H1 (cell line): ENCODE measurements around the gene INKA2. TPM values are rescaled to one million over a fixed set of nuclear protein-coding genes. Genes with fewer than 3 reads are reported as not detected.

Source experiments
- CTCF ChIA-PET: fragments of 300-600 bp; sonication (Branson Sonifier 250); formaldehyde crosslinking; loops from one replicate; lab custom pipeline; 2021; ENCODE audit not compliant: partially characterized antibody; lab: Charles Lee
- POLR2A ChIA-PET: fragments of 300-600 bp; sonication (Branson Sonifier 250); formaldehyde crosslinking; loops from one replicate; lab custom pipeline; 2021; ENCODE audit warnings: inconsistent platforms; ENCODE audit not compliant: partially characterized antibody; lab: Charles Lee
- DNase-seq, 2 experiments: peaks; one replicate each; pipeline versions ENCODE4 v3.0.0 to v3.0.0-alpha.2; 2010 to 2022; ENCODE audit warnings: low spot score in 2 of 2, low read depth in 1 of 2, mixed read lengths in 1 of 2
- FAIRE-seq: peaks from 2 replicates; lab custom pipeline; 2011; peaks lifted over from hg19 to GRCh38; lab: Jason Lieb, UNC
- H2AFZ ChIP-seq: 2 replicates; pipeline ENCODE4 v1.8.1; 2012; ENCODE audit warnings: low read length, inconsistent platforms
- H2AK5ac ChIP-seq: 2 replicates; pipeline ENCODE4 v1.6.1; 2013; ENCODE audit warnings: low read depth, low read length
- H2BK120ac ChIP-seq: replicated peaks from 2 replicates; pipeline ENCODE3; 2013; ENCODE audit warnings: low read depth, low read length, inconsistent platforms
- H2BK12ac ChIP-seq: 2 replicates; pipeline ENCODE4 v1.6.1; 2013; ENCODE audit warnings: low read depth, low read length
- H2BK15ac ChIP-seq: 2 replicates; pipeline ENCODE4 v1.6.1; 2013; ENCODE audit warnings: low read length
- H2BK20ac ChIP-seq: 2 replicates; pipeline ENCODE4 v1.6.1; 2013; ENCODE audit warnings: low read length
- H2BK5ac ChIP-seq: 2 replicates; pipeline ENCODE4 v1.6.1; 2013; ENCODE audit warnings: low read depth, low read length
- H3K14ac ChIP-seq: 2 replicates; pipeline ENCODE4 v1.6.1; 2013; ENCODE audit warnings: inconsistent platforms; ENCODE audit not compliant: insufficient read length
- H3K18ac ChIP-seq: 2 replicates; pipeline ENCODE4 v1.6.1; 2013; ENCODE audit warnings: low read length; ENCODE audit errors: extremely low read depth
- H3K23ac ChIP-seq: 2 replicates; pipeline ENCODE4 v1.6.1; 2013; ENCODE audit warnings: inconsistent platforms; ENCODE audit not compliant: insufficient read length
- H3K23me2 ChIP-seq: 2 replicates; pipeline ENCODE4 v1.6.1; 2013; ENCODE audit warnings: low read depth, low read length
- H3K27ac ChIP-seq: 2 replicates; pipeline ENCODE4 v1.6.1; 2011; ENCODE audit warnings: low read depth, low read length, inconsistent platforms
- H3K27me3 ChIP-seq, 4 experiments: replicated peaks in 1 of 4; 1 replicate in 1 of 4; 2 replicates in 3 of 4; pipeline versions ENCODE4 v1.6.1 to v1.8.1; 2011 to 2013; ENCODE audit warnings: low read length in 3 of 4, mild to moderate bottlenecking in 3 of 4, inconsistent platforms in 2 of 4, mixed read lengths in 2 of 4, moderate library complexity in 1 of 4; ENCODE audit not compliant: control insufficient read depth in 3 of 4, insufficient read depth in 3 of 4; ENCODE audit errors: extremely low read depth in 1 of 4
- H3K36me3 ChIP-seq, 4 experiments: 2 replicates each; pipeline versions ENCODE4 v1.6.1 to v1.8.1; 2011 to 2013; ENCODE audit warnings: mild to moderate bottlenecking in 4 of 4, low read length in 3 of 4, moderate library complexity in 2 of 4, control low read depth in 1 of 4, inconsistent platforms in 1 of 4; ENCODE audit not compliant: insufficient read depth in 4 of 4, control insufficient read depth in 2 of 4
- H3K4ac ChIP-seq: replicated peaks from 2 replicates; pipeline ENCODE3; 2013; ENCODE audit warnings: low read length, low read depth, mixed read lengths, inconsistent platforms; ENCODE audit not compliant: insufficient read length
- H3K4me1 ChIP-seq, 4 experiments: replicated peaks in 1 of 4; 1 replicate in 1 of 4; 2 replicates in 3 of 4; pipeline versions ENCODE4 v1.6.1 to v1.8.1; 2011 to 2013; ENCODE audit warnings: low read length in 3 of 4, inconsistent platforms in 2 of 4, mixed read lengths in 1 of 4; ENCODE audit not compliant: insufficient read depth in 4 of 4, control insufficient read depth in 3 of 4
- H3K4me2 ChIP-seq, 2 experiments: 2 replicates each; pipeline versions ENCODE4 v1.6.1 to v1.8.1; 2011 to 2013; ENCODE audit warnings: low read depth in 2 of 2, low read length in 2 of 2, control low read depth in 1 of 2, inconsistent platforms in 1 of 2, mild to moderate bottlenecking in 1 of 2; ENCODE audit not compliant: insufficient read depth in 1 of 2
- H3K4me3 ChIP-seq, 4 experiments: fragments of 200-600, 300-600 bp in 1 of 4; sonication (generic), shearing (Covaris generic), sonication (Bioruptor Twin) in 1 of 4; 2 replicates each; pipeline versions ENCODE4 v1.5.1 to v1.8.1; 2011 to 2016; ENCODE audit warnings: low read length in 4 of 4, low read depth in 3 of 4, control low read depth in 2 of 4, inconsistent platforms in 2 of 4, mild to moderate bottlenecking in 2 of 4, mixed read lengths in 1 of 4, moderate library complexity in 1 of 4; ENCODE audit not compliant: insufficient read depth in 2 of 4; ENCODE audit errors: extremely low read depth in 1 of 4
- H3K56ac ChIP-seq: replicated peaks from 2 replicates; pipeline ENCODE3; 2013; ENCODE audit warnings: low read depth, mild to moderate bottlenecking, mixed read lengths, low read length, inconsistent platforms; ENCODE audit not compliant: insufficient read length
- H3K79me1 ChIP-seq: 2 replicates; pipeline ENCODE4 v1.6.1; 2013; ENCODE audit warnings: low read depth, low read length, control low read depth
- H3K79me2 ChIP-seq, 2 experiments: 2 replicates each; pipeline versions ENCODE4 v1.6.1 to v1.8.1; 2012 to 2013; ENCODE audit warnings: low read length in 2 of 2, mild to moderate bottlenecking in 2 of 2, inconsistent platforms in 1 of 2; ENCODE audit not compliant: insufficient read depth in 2 of 2, control insufficient read depth in 1 of 2
- H3K9ac ChIP-seq, 4 experiments: replicated peaks in 1 of 4; 1 replicate in 1 of 4; 2 replicates in 3 of 4; pipeline versions ENCODE4 v1.6.1 to v1.8.1; 2011 to 2013; ENCODE audit warnings: low read depth in 3 of 4, low read length in 3 of 4, control low read depth in 2 of 4, mild to moderate bottlenecking in 2 of 4, moderate library complexity in 2 of 4, inconsistent platforms in 1 of 4; ENCODE audit errors: extremely low read depth in 1 of 4
- H3K9me3 ChIP-seq, 2 experiments: 2 replicates each; pipeline versions ENCODE4 v1.6.1 to v1.8.1; 2012 to 2013; ENCODE audit warnings: mild to moderate bottlenecking in 2 of 2, moderate library complexity in 2 of 2, control low read depth in 1 of 2, inconsistent platforms in 1 of 2, low read depth in 1 of 2, low read length in 1 of 2, mixed read lengths in 1 of 2; ENCODE audit not compliant: insufficient read depth in 2 of 2
- H4K20me1 ChIP-seq, 2 experiments: replicated peaks in 1 of 2; 2 replicates each; pipeline versions ENCODE3 to v1.8.1; 2011 to 2013; ENCODE audit warnings: inconsistent platforms in 2 of 2, low read length in 2 of 2, mild to moderate bottlenecking in 1 of 2; ENCODE audit not compliant: insufficient read depth in 2 of 2, control insufficient read depth in 1 of 2
- H4K5ac ChIP-seq: 2 replicates; pipeline ENCODE4 v1.6.1; 2013; ENCODE audit warnings: low read length, low read depth, mixed read lengths, inconsistent platforms; ENCODE audit not compliant: insufficient read length
- H4K8ac ChIP-seq: 2 replicates; pipeline ENCODE4 v1.8.0; 2013; ENCODE audit warnings: mild to moderate bottlenecking, moderate library complexity, low read length, inconsistent platforms; ENCODE audit not compliant: insufficient read depth; ENCODE audit errors: extremely low read depth
- H4K91ac ChIP-seq: replicated peaks from 2 replicates; pipeline ENCODE3; 2013; ENCODE audit warnings: low read length, mixed read lengths, inconsistent platforms; ENCODE audit not compliant: insufficient read length
- ASH2L ChIP-seq: fragments of 200-600, 300-600 bp; sonication (generic); IDR thresholded peaks from one replicate; pipeline ENCODE4 v1.7.1; 2017; ENCODE audit warnings: low read length
- BCL11A ChIP-seq, 2 experiments: IDR thresholded peaks; one replicate each; pipeline ENCODE4 v1.6.1; 2011; ENCODE audit warnings: low read depth in 2 of 2, low read length in 2 of 2, mild to moderate bottlenecking in 2 of 2
- FOSL1 ChIP-seq: IDR thresholded peaks from 2 replicates; pipeline ENCODE4 v1.6.1; 2011; ENCODE audit warnings: mild to moderate bottlenecking, low read depth, low read length, moderate library complexity; ENCODE audit not compliant: insufficient read depth
- HDAC2 ChIP-seq, 2 experiments: fragments of 300-600 bp in 1 of 2; sonication (generic) in 1 of 2; IDR thresholded peaks; 2 replicates each; pipeline ENCODE4 v1.6.1; 2011 to 2012; ENCODE audit warnings: low read depth in 2 of 2, low read length in 2 of 2, mild to moderate bottlenecking in 2 of 2, moderate library complexity in 2 of 2, borderline replicate concordance in 1 of 2, inconsistent platforms in 1 of 2
- KDM1A ChIP-seq: fragments of 200-600, 300-600 bp; sonication (generic); IDR thresholded peaks from 2 replicates; pipeline ENCODE4 v1.7.1; 2016; ENCODE audit warnings: mild to moderate bottlenecking, low read length, borderline replicate concordance
- SUZ12 ChIP-seq: fragments of 200-600 bp; sonication (generic); IDR thresholded peaks from 2 replicates; pipeline ENCODE4 v1.6.1; 2012; ENCODE audit warnings: mild to moderate bottlenecking, inconsistent platforms, low read length, moderate library complexity, mixed read lengths
- WGBS, 2 experiments: shearing (Covaris generic) in 1 of 2; methylation state at CpG; one replicate each; pipeline versions ENCODE4 v1.1.6 to v1.1.7; 2013 to 2015; ENCODE audit warnings: low lambda C conversion rate in 2 of 2, mixed read lengths in 2 of 2, inconsistent platforms in 1 of 2, low coverage in 1 of 2, missing lambda C conversion rate in 1 of 2; ENCODE audit not compliant: insufficient replicate concordance in 2 of 2, insufficient coverage in 1 of 2, insufficient read length in 1 of 2; ENCODE audit errors: extremely low coverage in 1 of 2, missing lambda C conversion rate in 1 of 2; 5-methylcytosine and 5-hydroxymethylcytosine counted together
- polyA plus RNA-seq, 7 experiments: library from polyadenylated mRNA; depleted of rRNA in 3 of 7; stranded (reverse) in 5 of 7; unstranded in 2 of 7; fragments of >200 nt in 5 of 7; fragments of 200-250 nt in 2 of 7; gene quantifications; 1 replicate in 5 of 7; 2 replicates in 1 of 7; 4 replicates in 1 of 7; pipeline versions ENCODE4 v1.2.1 to v1.2.3, GENCODE V29; 2011 to 2013; ENCODE audit warnings: missing spikeins in 2 of 7, mixed read lengths in 2 of 7
- total RNA-seq: library from RNA; stranded (reverse); fragmentation: NEBNext Ultra II Directional; extraction: Animal tissue kit (Norgen Biotek cat#: 25700); gene quantifications from 2 replicates; pipeline ENCODE4 v1.2.1, GENCODE V29; 2021

INKA2 gene
- total and polyA plus RNA-seq, 2 of the 8 experiments (the other 6 are each of a cell fraction or from before 2014, with no cell fraction given): 4.2 to 11.5 TPM

DNA sequence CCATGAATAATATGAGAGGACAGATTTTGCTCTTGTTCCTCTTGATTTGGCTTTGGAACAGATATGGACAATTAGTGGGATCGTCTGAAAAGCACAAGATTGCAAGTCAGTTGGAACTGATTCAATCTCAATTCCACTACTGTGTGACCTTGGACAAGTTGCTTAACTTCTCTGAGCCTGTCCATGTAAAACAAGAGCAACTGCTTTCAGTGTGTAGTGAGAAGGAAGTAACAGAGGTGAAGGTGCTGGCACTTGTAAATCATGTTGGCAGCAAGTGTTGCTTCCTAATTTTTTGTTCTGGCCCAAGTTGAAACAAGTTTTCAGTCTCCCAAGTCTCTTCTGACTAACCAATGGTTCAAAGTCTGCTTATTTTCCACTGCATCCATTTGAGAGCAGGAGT lies 15.3 kb downstream of the INKA2 start:
- no peak overlapping the region for H2AK5ac ChIP-seq
- H2BK12ac ChIP-seq: no peak overlapping the region
- H3K9ac ChIP-seq: no peak overlapping the region
- H4K91ac ChIP-seq: no peak overlapping the region
- H3K9me3 ChIP-seq: no peaks in the 10 kb centered on the region
- no peak overlapping the region for H3K4ac ChIP-seq
- POLR2A ChIA-PET: interaction anchor here (2.5 to 18.0 kb wide), 2 partner anchors 13 to 31 kb away, joined by 7 to 343 read pairs; partner anchors contain the start of genes DDX20 and INKA2
- DNase-seq: no peak
- no peak overlapping the region for H2BK15ac ChIP-seq
- no peak overlapping the region for H4K8ac ChIP-seq
- no peak overlapping the region for H3K18ac ChIP-seq
- H3K56ac ChIP-seq: no peak overlapping the region
- no peak overlapping the region for H2BK20ac ChIP-seq
- H3K4me3 ChIP-seq: no peak overlapping the region
- no peak overlapping the region for H3K27ac ChIP-seq
- H3K4me2 ChIP-seq: no peak overlapping the region
- H2AFZ ChIP-seq: no peak overlapping the region
- no peaks in the 10 kb centered on the region; a peak in 1 of 7 replicates for H3K27me3 ChIP-seq
- H3K14ac ChIP-seq: no peak overlapping the region
- peaks cover 0 to 5% of the 10 kb centered on the region in 2 experiments for H4K20me1 ChIP-seq
- peaks cover 2 to 21% (median 14%) of the 10 kb centered on the region in 4 experiments for H3K4me1 ChIP-seq
- H3K36me3 ChIP-seq: peaks cover 0 to 3% (median 0%) of the 10 kb centered on the region in 4 experiments; a peak in 3 of 8 replicates
- no peak overlapping the region for H2BK120ac ChIP-seq
- H3K79me1 ChIP-seq: peaks cover 1% of the 10 kb centered on the region; the same call in 1 of the 2 replicates
- TF ChIP-seq HDAC2 (IDR thresholded peaks at IDR 0.05; ENCODE audit: borderline replicate concordance in 1 of 2, low read depth in 2 of 2, low read length in 2 of 2) (peak in 1 of 2 experiments; percentile 35; a peak in 1 of 4 replicates), BCL11A (IDR thresholded peaks at IDR 0.05; ENCODE audit: low read depth in 2 of 2, low read length in 2 of 2) (no peak), SUZ12 (no peak), ASH2L (no peak), KDM1A (peak; percentile 81; the same call in 1 of the 2 replicates), FOSL1 (no peak)
- H3K23me2 ChIP-seq: no peaks in the 10 kb centered on the region; the same call in none of the 2 replicates
- CTCF ChIA-PET: interaction anchor here (1.4 to 42.0 kb wide), 2 partner anchors 9 to 21 kb away, joined by 7 to 1070 read pairs; partner anchors contain the start of genes DDX20 and INKA2
- whole genome bisulfite sequencing, 2 experiments: 87% methylated on average over 1 of the region's 1 CpG; no CpG with 5 or more reads in 1 of the 2 experiments
- H2BK5ac ChIP-seq: no peak overlapping the region
- FAIRE-seq: no peak
- no peak overlapping the region for H3K23ac ChIP-seq
- peaks cover 0 to under 1% of the 10 kb centered on the region in 2 experiments; a peak in 1 of 4 replicates for H3K79me2 ChIP-seq
- no peak overlapping the region for H4K5ac ChIP-seq
